Epithelial cell of esophagus (primary cell): ENCODE measurements around the gene ATP6V0D1.

ENCODE experiments used
- DNase-seq: peaks from one replicate; pipeline ENCODE4 v3.0.0; 2010; ENCODE audit warnings: low read depth
- H3K4me3 ChIP-seq: 2 replicates; pipeline ENCODE4 v1.5.1; 2011; ENCODE audit warnings: mild to moderate bottlenecking, low read length, control low read depth
- TF ChIP-seq, protein P1 (sequence below): IDR thresholded peaks from 2 replicates; pipeline ENCODE4 v1.5.1; 2011; ENCODE audit warnings: low read depth, mild to moderate bottlenecking, low read length, control low read depth, inconsistent platforms; ENCODE audit not compliant: insufficient read depth; ENCODE audit errors: missing control alignments

Gene ATP6V0D1

DNA sequence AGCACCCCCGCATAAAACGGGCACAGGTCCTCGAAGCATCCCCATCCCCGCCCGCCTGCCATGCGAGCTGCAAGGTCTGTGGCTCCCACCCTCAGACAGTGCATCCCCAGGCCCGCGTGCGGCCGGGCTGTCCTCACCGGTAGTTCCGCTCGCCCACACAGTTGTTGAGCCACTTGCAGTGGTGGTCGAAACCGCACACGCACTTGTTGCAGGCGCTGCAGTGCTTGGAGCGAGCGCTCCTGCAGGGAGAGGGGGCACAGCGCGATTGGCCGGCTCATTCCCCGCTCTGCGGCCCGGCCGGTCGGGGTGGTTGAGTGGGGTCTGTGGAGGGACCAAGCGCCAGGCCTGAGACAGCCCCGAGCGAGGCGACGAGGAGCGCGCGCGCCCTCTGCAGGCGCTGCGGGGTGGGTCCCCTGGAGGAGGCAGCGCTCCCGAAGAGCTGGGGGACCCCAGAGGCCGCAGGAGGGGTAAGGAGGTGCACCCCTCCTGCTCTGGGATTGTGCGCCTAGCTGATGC, 81.7 kb downstream of the ATP6V0D1 start:
- TF ChIP-seq, protein P1, sequence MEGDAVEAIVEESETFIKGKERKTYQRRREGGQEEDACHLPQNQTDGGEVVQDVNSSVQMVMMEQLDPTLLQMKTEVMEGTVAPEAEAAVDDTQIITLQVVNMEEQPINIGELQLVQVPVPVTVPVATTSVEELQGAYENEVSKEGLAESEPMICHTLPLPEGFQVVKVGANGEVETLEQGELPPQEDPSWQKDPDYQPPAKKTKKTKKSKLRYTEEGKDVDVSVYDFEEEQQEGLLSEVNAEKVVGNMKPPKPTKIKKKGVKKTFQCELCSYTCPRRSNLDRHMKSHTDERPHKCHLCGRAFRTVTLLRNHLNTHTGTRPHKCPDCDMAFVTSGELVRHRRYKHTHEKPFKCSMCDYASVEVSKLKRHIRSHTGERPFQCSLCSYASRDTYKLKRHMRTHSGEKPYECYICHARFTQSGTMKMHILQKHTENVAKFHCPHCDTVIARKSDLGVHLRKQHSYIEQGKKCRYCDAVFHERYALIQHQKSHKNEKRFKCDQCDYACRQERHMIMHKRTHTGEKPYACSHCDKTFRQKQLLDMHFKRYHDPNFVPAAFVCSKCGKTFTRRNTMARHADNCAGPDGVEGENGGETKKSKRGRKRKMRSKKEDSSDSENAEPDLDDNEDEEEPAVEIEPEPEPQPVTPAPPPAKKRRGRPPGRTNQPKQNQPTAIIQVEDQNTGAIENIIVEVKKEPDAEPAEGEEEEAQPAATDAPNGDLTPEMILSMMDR = peak; percentile 56
- H3K4me3 ChIP-seq = no peak overlapping the region
- peak; percentile 36 for DNase-seq

DNA sequence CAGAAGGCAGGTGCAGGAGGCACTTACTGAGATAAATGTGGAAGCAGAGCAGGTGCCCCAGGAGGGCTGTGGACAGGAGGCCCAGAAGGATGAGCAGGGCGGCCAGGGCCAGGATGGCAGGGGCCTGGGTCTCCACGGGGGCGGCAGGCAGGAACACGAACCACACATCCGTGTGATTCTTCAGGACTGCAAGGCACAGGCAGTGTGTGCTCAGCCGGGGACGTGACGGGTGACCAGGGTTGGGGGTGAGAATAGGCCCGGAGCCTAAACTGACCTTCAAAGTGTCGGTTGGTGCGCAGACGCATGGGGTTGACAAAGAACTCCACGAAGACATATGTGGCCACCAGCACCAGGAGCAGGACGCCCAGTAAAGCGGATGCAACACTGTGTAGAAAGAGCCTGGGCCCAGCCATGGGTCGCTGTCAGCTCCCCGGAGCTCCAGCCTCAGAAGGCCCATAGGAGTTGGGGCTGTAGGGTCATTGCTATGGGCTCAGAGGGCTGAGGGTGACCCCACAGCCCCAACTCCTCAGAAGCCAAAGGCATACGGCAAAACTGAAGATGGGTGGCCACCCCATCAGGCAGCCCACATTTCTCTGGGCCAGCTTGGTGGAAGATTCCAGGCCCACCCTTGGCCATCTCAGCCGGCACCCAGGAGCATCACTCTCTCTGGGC, 82.3 kb downstream of the ATP6V0D1 start:
- DNase-seq = no peak
- TF ChIP-seq, protein P1 = no peak
- H3K4me3 ChIP-seq = no peak overlapping the region

DNA sequence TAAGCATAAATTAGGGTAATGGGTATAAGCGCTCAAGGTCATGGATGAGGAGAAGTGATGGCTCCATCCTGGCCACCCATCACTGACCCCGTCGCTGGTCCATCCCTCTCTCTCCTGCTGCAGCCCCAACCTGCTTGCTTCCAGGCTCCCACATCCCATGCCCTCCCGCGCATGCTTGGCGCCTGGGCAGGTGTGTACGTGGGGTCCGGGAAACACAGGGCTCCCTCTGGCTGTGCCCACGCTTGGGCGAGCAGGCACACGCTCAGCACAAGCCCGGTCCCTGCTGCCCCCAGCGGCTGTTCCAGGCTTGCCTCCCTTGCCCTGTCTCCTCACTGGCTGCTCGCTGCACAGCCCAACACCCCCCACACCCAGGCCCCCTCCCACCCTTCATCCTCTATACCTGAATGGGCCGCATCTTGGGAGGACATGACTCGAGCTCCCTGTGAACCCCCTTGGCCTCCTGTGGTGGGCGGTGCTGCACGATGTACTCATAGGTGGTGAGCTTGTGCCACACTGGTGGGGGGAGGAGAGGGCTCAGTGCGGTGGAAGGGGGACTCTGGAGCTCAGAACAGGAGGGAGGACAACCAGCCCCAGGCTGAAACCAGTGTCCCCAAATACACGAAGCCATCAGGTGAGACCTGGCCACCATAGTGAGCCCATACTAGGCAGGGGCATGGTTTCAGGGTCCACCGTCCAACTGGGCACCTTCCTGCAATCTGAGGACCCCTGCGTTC, 83.0 kb downstream of the ATP6V0D1 start:
- H3K4me3 ChIP-seq = no peak overlapping the region
- DNase-seq = peak; percentile 70

DNA sequence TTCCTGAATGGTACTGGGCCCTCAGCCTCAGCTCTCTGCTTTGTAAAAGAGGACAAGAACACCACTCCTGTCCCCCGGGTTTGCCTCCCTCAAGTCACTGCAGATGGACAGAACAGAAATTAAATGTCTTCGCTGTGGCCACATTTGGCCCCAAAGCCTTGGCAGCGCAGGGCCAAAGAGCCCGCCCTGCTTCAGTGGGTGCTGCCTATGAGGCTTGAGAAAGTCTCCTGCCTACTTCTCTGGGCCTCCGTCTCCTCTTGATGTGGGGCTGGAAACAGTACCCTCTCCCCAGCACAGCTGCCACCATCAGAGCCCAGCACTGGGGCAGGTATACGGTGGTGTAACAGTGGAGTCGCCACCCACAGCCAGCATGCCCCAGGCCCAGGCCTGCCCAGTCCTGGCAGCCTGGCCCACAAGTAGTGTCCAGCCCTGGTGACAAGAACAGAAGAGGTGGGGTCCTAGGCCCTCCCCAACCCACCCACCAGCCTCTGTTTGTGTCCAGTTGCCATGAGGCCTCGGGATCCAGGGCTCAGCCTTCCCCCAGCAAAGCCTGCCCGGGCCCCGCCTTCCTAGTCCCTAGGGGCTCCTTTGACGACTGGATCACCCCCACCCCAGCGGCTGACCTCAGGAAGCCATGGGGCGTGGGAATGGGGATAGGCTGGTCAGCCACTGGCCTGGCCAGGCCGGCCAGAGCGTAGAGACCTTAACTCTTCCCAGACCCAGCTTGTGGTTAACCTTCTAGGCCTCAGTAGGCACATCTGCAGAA, 83.7 kb downstream of the ATP6V0D1 start:
- no peak overlapping the region for H3K4me3 ChIP-seq
- no peak for DNase-seq
- TF ChIP-seq, protein P1 = no peak

More for the DNA sequence above, 83.0 kb downstream of the ATP6V0D1 start:
- TF ChIP-seq, protein P1 = peak; percentile 53

DNA sequence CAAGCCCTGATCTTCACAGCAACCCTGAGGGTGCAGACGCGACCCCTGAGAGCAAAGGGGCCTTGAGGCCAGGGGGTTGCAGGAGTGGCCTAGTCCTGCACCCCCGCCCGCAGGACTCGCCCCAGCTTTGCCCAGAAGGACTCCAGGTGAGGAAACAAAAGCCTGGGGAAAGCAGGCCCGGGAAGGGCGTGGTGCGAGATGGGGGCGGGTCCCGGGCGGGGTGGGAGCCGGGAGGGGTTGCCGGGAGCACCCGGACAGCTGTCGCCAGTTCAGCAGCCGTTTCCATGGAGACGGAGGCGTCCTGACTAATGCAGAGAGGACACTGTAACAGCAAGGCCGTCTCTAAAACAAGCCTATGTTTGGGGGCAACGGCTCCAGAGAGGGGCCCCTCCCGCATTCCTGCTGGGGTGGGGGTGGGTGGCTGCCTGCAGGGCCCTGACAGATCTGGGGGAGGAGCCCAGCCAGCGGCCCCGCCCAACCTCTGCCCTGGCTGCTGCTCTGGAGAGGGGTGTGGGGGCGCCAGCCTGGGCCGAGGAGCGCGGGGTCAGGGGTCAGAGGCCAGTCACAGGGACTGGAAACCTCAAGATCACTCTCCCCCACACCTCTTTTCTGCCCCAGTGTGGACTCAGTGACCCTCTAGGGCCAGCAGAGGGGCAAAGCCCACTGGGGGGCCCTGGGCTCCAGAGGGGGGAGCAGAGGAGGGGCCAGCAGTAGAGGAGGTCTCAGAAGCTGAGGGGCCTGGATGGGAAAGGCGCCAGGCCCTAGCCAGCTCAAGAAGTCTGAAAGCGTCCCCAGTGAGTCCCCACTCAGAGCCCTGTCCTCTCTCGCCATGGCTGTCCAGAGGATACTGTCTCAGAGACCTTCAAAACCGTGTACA, 84.6 kb downstream of the ATP6V0D1 start:
- DNase-seq = peak; percentile 87
- no peak overlapping the region for H3K4me3 ChIP-seq
- TF ChIP-seq, protein P1 = no peak
